Fibroblast of skin of right quadriceps (primary cell): ENCODE data around the gene GPR150.

Source experiments
- DNase-seq: peaks from one replicate; pipeline ENCODE4 v3.0.0-alpha.2; 2013

GPR150 gene

GRCh38 chr5:95620030-95620869 is at the start of gene GPR150:
Gene GPR150, plus strand, starts transcription at chr5:95620087. Its CDS starts 189 bp downstream, at chr5:95620276.
- peak; percentile 32 for DNase-seq

DNA sequence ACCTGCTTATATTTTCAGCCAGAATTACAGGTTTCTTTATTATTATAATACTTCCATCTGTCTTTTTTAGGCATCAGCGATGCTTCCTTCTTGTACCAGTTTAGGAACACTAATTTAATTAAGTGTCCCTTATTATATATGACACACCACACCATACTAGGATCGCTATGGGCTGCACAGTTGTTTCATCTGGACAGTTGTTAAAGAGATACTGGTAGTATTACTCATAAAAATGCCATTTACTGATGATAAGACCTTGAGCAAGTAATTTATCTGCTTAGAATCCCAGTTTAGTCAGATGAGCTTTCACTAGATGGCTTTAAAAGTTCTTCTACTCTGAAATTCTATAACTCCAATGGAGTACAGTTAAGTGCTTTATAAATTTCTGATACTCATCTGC is 47.9 kb upstream of the GPR150 start:
- no peak for DNase-seq

GRCh38 chr5:95581576-95581975 is 38.3 kb upstream of the GPR150 start:
- no peak for DNase-seq

GRCh38 chr5:95583992-95584391 is 35.9 kb upstream of the GPR150 start:
- no peak for DNase-seq

GRCh38 chr5:95590880-95591279 is 29.0 kb upstream of the GPR150 start:
- no peak for DNase-seq

- DNase-seq = peak; percentile 82
Measured at GRCh38 chr5:95591490-95591901, 28.4 kb upstream of the GPR150 start.

DNA sequence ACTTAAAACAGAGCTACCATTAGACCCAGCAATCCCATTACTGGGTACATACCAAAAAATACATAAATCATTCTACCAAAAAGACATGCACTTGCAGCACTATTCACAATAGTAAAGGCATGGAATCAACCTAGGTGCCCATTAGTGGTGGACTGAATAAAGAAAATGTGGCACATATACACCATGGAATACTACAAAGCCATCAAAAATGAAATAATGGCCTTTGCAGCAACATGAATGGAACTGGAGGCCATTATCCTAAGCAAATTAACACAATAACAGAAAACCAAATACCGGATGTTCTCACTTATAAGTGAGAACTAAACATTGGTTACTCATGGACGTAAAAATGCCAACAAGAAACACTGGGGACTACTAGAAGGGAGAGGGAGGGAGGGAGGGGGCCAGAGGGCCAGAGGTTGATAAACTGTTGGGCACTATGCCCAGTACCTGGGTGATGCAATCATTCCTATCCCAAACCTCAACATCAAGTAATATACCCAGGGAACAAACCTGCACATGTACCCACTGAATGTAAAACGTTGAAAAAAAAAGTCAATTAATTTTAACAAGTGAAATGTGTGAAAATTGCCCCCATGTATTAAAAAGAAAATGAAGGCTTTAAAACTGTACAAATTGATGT is 24.5 kb upstream of the GPR150 start:
- DNase-seq = no peak

- DNase-seq = no peak
Measured at GRCh38 chr5:95599252-95599651, 20.6 kb upstream of the GPR150 start.

DNA sequence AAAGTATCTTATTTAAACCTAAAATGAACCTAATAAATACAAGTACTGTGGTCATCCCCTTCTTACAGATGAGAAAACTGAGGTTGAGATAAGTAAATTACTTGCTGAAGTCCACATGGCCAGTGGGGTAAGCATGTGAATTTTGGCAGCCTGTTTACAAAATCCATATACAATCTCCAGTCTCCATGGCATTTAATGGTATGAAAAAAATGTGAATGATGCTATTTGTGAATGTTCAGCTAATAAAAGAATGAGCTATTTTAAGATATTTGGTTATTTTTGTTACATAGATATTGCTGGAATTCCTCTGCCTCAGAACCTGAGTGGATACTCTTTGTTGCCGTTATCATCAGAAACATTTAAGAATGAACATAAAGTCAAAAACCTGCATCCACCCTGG is 19.3 kb upstream of the GPR150 start:
- peak; percentile 70 for DNase-seq

- no peak for DNase-seq
Measured at GRCh38 chr5:95605786-95606185, 14.1 kb upstream of the GPR150 start.

GRCh38 chr5:95606419-95606818 is 13.5 kb upstream of the GPR150 start:
- no peak for DNase-seq

DNA sequence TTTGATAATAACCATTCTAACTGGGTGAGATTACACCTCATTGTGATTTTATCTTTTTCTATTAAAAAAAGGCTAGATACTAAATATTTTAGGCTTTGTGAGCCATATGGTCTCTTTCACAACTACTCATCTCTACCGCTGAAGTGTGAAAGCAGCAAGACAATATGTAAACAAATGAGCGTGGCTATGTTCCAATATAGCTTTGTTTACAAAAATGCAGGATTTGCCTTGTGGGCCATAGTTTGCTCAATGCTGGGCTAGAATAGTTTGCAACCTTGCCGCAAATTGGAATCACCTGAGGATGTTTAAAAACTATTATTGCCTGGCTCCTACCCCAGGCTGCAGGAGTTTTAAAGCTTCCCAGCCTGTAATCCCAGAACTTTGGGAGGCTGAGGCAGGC is 10.2 kb upstream of the GPR150 start:
- no peak for DNase-seq

- no peak for DNase-seq
Measured at GRCh38 chr5:95610546-95610945, 9.3 kb upstream of the GPR150 start.

DNA sequence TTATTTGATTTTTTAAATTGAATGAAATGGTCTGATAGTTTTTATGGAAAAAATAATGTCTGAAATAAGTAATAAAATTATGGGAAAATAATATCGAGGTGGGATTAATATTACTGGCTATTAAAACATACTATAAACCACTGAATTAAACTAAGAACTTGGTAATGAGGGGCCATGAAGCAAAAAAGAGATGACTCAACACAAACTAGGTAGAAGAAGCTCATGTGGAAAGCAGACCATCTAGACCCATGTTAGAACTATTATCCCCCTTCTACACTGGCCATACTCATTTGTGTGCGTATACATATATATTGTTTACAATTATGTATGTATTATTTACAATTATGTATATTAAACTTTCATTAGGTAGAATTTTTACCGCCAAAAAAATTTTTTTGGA is 8.5 kb upstream of the GPR150 start:
- DNase-seq = no peak

DNA sequence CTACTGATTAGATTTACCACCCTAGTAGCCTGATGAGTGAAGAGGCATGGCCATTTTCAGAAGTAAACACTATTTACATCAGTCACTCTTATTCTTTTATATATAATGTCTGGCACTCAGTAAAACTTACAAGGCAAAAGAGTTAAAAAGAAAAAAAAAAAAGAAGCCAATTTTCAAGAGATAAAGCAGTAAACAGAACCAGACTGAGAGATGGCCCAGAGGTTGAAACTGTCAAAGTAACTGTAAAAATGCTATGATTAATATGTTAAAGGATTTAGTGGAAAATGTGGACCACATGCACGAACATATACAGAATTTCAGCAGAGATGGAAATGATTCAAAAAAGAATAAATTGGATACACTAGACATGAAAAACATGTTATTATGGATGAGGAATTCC is 6.4 kb upstream of the GPR150 start:
- no peak for DNase-seq

DNA sequence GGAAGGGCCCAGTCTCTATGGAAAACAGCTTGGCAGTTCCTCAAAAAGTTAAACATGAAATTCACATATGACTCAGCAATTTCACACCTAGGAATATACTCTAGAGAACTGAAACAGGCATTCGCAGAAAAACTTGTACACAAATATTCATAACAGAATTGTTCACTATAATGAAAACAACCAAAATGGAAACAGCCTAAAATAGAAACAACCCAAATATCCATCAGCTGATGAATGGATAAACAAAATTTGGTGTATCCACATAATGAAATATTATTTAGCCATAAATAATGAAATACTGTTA is 4.8 kb upstream of the GPR150 start:
- DNase-seq = no peak

DNA sequence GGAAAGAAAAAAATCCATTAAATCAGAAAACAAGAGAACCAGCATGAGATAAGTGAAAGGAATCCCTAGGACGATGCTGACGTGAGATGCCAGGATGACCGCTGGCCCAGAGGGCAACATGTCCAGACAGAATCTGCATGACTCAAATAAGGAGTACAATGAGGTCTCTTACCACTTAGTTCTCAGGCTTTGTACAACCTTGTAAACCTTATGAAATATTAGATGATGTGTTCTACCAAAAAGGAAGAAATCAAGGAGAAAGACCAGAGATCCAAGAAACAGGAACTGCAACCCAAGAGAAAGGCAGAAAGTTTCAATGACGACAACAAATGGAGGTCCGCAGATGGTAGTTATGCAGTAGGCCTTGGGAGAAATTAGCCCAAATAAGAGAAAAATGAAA is 2.8 kb upstream of the GPR150 start:
- no peak for DNase-seq

DNA sequence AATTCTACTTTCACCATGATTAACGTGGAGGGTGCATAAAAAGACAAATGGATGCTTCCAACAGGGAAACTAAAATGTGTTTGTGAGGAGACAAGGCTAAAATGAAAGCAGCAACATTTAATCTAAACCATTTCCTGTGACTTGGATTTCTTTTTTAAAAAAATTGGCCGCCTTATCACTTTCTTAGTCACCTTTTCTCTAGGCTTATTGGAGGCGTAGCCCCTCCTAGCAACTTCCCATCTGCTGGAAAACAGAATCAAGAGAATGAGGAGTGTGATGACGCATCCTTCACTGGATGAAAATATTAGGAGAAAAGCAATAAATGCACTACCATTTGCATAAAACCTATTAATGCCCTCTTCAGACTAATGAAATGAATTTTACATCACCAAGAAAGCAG is 791 bp upstream of the GPR150 start:
- DNase-seq = peak; percentile 13

- DNase-seq = no peak
Measured at GRCh38 chr5:95619514-95620029, 315 bp upstream of the GPR150 start.

- DNase-seq = peak; percentile 17
Measured at GRCh38 chr5:95620870-95621838, 1.3 kb downstream of the GPR150 start.

DNA sequence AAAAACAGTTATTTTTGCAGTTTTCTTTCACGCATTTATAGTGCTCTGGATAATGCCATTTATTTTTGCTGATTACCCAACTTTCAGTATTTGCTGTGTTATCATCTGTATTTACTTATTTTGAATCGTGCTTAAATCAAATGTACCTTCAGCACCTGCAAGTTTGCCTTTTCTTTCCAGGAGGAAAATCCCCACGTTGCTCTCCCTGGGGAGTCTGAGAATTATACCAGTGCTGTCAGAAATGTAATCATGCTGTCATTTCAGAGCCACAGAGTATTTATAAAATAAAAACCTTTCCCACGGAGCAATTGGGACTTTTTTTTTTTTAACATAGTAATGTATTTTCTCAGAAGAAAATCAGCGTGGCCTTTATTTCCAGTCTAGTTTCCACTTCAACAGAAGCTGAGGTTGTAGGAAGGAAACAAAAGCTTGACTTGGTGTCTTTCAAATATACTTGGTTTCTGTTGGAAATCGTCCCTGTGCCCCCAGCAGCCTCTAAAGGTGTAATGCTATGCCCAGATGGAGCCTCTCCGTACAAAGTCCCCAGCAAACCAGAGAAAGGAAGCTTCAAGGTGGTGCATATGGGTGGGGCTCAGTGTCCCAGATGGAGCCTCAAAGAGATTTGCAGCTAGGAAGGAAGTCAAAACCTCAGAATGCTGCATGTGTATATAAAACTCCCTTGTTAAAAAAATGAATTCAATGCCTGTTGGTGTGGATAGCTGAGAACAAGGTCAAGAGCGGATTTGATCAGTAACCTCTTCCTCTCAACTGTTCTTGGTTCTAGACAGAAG is 2.1 kb downstream of the GPR150 start:
- DNase-seq = no peak

- no peak for DNase-seq
Measured at GRCh38 chr5:95623706-95624105, 3.8 kb downstream of the GPR150 start.
